GM12873 (cell line): ENCODE data around the gene GOT1.

Source experiments
- CTCF ChIP-seq: IDR thresholded peaks from 2 replicates; pipeline ENCODE4 v1.5.1; 2012; ENCODE audit warnings: low read depth, mild to moderate bottlenecking, moderate library complexity, low read length, control low read depth; ENCODE audit not compliant: insufficient read depth; ENCODE audit errors: missing control alignments

GOT1 gene

DNA sequence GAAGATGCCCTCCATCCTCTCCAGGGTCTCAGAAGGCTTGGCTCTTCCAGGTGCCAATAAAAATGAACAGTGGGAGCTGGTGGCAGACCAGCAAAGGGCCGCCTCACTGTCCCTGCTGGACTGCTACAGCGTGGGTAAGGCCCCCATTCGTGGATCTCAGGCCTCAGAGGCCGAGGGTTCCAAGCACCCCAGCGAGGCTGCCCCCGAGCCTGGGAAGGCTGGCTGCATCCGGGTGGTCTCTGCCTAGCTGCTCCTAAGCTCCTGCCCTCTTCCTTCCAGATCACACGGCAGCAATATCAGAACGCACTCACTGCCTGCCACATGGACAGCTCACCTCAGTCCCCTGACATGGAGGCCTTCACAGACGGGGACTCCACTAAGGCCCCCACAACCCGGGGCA, 42.9 kb downstream of the GOT1 start:
- TF ChIP-seq CTCF: no peak

- no peak for TF ChIP-seq CTCF
Measured at GRCh38 chr10:99387071-99387470, 43.4 kb downstream of the GOT1 start.

DNA sequence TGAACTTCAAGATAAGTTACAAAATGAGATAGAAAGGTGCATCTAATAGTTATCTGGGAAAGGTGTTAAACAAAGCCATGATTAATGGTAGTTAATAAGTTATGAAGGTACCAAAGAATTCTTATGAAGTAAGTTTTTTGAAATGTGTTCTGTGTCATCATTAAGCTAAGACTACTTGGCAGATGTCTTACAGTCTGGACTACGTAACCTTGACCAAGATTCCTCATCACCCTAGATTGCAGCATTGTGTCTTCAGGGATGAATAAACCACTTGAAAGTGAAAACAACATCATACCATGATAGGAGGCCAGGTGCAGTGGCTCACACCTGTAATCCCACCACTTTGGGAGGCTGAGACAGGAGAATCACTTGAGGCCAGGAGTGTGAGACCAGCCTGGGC, 48.2 kb downstream of the GOT1 start:
- no peak for TF ChIP-seq CTCF

- TF ChIP-seq CTCF: no peak
Measured at GRCh38 chr10:99375426-99375825, 55.0 kb downstream of the GOT1 start.

DNA sequence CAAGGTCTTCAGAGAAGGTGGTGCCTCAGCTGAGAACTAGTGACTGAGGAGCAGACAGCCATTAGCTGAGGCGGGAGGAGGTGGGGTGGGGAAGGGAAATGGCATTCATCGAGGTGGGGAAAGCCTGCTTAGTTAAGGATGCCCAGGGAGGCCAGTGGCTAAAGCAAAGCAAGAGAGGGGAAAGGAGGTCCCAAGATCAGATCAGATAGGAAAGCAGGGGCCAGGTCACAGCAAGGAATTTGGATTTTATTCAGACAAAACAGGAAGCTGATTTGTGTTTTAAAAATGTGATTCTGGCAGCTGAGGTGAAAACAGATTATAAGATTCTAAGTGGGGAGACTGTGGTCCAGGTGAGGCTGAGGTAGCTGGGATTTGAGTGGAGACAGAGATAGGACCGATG, 55.5 kb downstream of the GOT1 start:
- no peak for TF ChIP-seq CTCF

DNA sequence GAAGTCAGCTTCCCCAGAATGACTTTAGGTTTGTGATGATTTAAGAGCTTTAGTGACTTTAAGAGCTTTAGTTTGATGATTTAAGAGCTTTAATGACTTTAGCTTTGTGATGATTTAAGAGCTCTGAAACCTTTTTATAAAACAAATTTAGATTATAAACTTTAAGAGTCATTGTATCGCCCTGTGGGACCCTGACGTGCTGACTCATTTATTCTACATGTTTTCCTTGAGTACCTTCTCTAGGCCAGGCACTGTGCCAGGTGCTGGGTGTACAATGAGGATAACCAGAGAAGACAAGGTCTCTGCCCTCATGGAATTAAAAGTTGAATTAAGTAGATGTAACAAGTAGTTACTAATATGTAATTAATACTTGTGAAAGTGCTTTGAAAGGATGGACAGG, 55.9 kb downstream of the GOT1 start:
- TF ChIP-seq CTCF: no peak

GRCh38 chr10:99372546-99373271, 57.7 kb downstream of the GOT1 start:
- TF ChIP-seq CTCF: no peak
